B cell (primary cell): ENCODE data around the gene RARS2.

Experiments used
- CTCF ChIP-seq: fragments of 200-600 bp; IDR thresholded peaks from one replicate; pipeline ENCODE4 v1.8.0; 2022; ENCODE audit warnings: antibody characterized with exemption, mild to moderate bottlenecking
- EZH2 ChIP-seq: IDR thresholded peaks from 2 replicates; pipeline ENCODE4 v1.6.1; 2012; ENCODE audit warnings: borderline replicate concordance, low read depth, mild to moderate bottlenecking, moderate library complexity, low read length; ENCODE audit not compliant: insufficient read depth, poor library complexity, severe bottlenecking

- TF ChIP-seq CTCF (no peak), EZH2 (no peak)
These were observed 116.3 kb downstream of the RARS2 start for GRCh38 chr6:87473419-87473903.
